HG02588 (cell line): ENCODE data around the gene OR1F1.
"Not testable (repeated sequence)": the region's sequence is repeated elsewhere in the genome, so short reads cannot be mapped to it uniquely, and the experiment has no call there.

Experiments used
- ATAC-seq: cut with Tn5 transposase; IDR thresholded peaks from one replicate; pipeline ENCODE4 v1.9.1; 2021; ENCODE audit warnings: mild to moderate bottlenecking, moderate library complexity; ENCODE audit not compliant: unreplicated experiment

The OR1F1 gene

DNA sequence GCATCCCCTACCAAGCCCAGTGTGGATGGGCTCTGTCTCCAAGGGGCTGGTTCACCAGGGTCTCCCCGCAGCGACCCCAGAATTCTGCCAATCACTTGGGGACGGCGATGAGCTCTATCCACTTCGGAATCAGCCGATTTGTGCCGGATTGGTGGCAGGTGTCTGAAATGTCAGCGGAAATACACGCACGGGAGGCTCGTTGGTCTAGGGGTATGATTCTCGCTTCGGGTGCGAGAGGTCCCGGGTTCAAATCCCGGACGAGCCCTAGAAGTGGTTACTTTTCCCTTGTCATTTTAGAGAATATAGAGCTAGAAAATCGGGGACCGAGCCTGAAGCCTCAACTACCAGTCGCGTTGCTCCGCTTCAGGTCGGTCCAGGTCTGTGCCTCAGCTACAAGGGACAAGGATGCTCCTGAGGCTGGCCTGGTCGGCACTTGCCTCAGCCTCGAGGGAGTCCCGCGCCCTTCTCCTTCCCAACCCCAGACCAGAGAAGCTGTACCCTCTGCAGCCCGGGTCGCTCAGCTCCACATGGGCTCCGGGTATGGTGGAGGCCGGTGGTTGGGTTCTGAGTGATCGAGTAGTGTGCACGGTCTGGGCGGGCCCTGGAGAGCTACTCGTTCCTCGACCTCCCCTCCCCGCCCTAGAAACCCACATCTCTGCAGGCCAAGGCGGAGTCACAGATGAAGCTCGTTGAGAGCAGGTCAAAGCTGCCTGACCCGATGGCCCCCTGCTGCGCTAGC is 16.0 kb upstream of the OR1F1 start:
- ATAC-seq: peak; percentile 25

DNA sequence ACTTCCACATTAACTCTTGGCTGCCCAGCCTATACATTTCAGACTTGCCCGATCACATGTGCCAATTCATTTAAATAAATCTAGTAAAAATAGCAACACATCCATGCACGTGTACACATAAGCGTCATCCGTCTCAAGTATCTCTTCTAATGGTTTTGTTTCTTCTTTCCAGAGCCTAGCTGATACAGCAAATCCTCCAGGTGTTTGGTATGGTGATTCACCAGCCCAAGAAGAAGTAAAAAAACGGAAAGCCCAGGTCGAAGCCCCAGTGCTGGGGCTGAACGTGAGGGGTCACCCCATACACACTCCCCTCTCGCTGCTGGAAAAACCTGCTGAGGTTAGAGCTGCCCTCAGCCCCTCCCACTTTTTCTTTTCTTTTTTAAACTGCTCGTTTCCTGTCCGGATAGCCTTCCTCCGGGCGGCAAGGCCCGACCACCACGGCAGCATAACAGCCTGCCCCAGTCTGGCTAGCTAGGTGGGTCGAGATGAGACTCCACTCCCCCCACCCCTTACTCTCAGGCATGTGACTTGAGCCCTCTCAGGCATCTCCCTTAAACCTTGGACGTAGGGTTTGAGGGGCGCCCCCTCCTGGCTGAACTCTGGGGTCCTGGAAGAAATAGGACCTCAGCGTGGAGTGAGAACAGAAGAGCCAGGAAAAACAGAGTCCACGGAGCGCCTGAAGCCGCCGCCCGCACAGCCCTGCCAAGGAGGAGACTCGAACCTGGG is 13.9 kb upstream of the OR1F1 start:
- no peak for ATAC-seq

DNA sequence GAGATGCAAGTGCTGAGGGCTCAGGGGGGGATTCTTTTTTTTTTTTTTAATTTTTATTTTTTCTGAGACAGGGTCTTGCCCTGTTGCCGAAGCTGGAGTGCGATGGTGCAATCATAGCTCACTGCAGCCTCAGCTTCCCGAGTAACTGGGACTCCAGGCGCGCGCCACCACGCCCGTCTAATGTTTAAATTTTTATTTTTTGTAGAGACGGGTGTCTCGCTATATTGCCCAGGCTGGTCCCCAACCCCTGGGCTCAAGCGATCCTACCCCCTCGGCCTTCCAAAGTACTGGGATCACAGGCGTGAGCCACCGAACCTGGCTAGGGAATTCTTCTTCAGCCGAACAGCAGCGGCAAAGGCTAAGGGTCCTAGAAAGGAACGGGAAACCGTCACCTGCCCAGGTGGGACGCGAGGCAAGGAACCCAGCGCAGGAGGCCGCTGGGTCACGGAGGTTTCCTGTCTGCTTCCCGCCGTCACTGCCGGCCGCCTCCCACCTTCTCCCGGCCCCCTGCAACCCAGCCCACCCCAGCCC is 13.3 kb upstream of the OR1F1 start:
- no peak for ATAC-seq

DNA sequence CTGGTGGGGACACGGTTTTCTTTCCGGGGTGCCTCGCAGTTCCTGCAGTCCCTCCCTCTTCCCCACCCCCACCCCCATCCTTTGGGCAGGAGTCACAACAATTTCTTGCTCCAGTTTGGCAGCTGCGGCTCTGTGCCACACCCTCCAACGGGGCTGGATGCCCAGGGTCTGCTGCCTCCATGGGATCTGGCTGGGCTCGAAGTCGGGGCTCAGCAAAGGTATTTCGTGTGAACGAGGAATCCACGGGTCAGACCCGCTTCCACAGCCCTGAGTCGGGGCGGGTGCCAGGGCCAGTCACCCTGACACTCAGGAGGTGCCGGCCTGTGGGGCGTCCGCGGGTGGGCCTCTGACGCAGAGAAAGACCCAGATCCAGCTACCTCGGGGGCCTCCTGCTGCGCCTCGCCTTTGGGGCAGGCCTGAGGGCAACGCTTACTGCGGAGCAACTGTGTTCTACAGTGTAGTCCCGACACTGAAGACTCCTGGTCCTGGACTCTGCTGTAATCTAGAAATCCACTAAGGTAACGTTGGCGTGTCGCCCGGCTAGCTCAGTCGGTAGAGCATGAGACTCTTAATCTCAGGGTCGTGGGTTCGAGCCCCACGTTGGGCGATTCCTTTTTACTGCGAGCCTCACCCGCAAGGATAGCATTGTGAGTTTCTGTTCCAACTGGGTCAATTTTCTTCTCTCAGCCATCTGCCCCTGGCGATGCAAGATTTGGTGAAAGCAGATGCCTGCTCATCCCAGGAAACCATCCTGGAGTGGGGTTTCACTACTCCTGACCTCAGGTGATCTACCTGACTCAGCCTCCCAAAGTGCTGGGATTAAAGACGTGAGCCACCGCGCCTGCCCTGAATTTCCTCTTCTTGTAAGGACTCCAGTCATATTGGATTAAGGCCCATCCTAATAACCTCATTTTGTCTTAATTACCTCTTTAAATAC is 12.6 kb upstream of the OR1F1 start:
- no peak for ATAC-seq

DNA sequence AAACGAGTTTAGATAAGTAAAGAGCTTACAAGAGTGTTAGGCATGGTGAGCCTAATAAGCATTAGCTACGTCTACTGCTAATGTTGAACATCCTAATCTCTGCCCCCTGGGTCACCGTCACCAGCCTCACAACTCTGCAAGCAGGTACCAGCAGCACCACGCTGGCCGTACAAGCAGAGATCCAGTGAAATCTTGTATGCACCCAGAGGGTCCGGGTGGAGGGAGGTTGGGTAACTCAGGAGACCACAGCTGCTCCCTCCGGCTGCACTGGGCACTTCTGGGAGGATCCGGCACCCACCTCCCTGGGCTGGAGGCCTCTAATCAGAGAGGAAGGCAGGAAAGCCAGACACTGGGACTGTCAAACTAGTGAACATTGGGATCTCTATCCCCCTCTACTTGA is 8.4 kb upstream of the OR1F1 start:
- no peak for ATAC-seq

DNA sequence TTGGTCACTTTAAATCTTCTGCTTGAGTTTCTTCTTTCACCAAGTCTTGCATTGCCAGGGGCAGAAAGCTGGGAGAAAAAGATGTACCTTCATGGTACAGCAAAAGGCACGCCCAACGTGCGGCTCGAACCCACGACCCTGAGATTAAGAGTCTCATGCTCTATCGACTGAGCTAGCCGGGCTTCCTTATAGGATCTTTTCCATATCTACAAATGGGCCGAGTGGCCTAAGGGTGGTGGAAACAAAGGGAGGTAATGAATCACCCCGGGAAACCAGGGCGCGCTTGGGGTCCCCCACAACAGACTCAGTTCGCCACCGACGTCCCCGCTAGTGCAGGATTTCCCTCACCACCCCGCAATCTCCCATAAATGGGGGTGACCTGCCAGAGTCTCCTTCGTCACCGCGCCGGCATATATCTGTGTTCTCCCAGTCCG is 7.5 kb upstream of the OR1F1 start:
- no peak for ATAC-seq

DNA sequence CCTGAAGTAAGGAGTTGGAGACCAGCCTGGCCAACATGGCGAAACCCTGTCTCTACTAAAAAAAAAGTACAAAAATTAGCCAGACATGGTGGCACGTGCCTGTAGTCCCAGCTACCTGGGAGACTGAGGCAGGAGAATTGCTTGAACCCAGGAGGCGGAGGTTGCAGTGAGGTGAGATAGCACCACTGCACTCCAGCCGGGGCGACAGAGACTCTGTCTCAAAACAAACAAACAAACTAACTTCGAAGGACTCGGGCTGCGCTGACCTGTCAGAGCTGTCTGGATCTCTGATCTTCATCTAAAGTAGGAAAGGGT is 5.8 kb upstream of the OR1F1 start:
- ATAC-seq: not testable (repeated sequence)

DNA sequence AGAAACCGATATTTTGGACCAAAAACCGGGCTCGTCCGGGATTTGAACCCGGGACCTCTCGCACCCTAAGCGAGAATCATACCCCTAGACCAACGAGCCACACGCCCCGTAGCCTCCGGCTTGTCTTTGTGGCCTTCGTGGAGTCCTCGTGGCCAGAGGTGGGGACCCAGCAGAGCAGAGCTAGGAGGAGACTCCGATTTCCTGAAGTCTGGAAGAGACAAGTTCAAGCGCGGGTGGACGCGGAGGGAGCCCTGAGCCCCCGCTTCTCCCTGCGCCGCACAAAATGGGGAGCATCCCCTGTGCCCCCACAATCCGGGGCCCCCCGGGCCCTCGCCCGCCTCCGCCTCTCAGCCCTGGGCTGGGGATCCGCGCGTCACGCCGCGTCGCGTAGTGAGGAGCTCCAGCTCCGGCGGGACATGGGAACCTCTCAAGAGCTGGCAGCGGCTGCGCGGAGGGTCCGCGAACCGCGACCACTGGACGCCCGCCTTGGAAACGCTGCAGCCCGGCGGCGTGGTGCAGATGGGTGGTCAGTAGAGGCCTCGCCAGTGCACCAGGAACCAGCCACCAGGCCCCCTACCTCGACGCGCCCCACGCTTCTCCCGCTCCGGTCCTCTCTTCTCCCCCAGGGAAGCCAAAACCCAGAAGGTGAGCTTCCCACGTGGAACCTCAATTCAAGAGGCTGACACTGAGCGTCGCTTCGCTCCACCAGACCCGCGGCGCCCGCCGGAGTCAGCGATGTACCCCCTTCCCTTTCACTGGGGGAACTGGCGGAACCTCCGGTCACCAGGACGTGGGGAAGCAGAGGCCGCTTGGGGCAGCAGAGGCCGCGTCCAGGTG is 5.2 kb upstream of the OR1F1 start:
- no peak for ATAC-seq

DNA sequence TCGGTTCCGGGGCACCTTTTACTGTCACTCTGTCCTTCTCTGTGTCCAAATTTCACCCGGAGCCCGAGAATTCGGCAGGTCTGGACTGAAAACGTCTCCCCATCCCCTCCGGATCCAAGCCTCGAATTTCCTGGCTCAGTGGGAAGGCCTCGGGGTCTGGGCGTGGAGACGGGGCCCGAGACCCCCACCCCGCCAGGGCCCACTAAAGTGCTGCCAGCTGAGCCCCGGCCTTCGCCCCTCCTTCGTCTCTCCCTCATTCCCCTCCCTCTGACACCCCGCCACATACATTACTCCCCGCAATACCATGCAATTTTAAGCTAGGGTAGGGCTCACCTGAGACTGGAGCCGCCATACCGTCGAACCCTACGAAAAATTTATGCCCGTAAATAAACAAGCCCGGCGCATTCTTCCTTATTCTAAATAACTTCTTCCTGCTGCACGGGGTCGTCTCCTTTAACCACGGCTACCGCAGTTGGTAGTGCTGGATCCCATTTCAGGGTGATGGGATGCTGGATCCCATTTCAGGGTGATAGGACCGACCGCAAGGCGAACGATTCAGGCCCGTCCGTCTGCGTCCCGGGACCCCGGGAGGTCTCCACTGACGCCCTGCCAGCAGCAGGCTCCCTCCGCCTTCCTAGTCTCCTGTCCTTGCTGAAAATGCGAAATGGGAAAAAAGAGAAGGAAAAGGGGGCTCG is 4.4 kb upstream of the OR1F1 start:
- no peak for ATAC-seq

DNA sequence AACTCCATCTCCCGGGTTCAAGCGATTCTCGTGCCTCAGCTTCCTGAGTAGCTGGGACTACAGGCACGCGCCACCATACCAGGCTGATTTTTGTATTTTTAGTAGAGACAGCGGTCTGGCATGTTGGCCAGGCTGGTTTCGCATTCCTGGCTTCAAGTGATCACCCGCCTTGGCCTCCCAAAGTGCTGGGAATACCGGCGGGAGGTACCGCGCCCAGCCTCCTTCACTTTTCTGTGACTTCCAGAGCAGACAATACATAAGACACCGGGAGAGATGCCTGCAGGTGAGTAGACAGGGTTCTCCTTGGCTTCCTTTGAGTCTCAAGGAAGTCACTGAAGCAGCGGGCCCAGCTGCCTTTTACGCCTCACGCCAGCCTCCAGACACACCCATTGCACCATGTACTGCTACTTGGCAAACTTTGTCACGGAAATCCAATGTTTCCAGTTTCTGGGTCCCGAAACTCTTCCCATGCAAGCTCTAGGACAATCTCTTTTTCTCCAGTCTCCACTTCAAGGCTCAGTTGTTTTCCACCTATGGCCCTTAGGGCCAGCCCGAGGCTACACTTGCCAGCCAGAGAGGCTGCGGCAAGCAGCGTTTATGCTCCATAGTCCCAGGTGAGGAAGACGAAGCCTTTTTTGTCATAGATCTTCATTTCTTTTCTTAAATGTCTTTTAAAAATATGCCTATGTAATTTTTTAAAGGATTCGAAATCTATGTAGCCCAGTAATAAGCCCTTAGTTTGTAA is 886 bp upstream of the OR1F1 start:
- ATAC-seq: no peak

DNA sequence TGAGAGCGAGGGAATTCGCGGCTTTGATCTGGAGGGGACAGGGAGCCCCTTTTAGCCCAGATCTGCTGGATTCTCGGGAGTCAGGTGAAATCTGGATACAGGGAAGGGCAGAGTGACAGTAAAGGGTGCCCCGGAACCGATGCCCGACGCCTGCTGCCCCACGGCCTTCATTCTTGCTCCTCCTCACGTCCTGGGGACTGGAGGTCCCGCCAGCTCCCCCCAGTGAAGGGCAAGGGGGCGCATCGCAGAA is 596 bp downstream of the OR1F1 start:
- no peak for ATAC-seq

DNA sequence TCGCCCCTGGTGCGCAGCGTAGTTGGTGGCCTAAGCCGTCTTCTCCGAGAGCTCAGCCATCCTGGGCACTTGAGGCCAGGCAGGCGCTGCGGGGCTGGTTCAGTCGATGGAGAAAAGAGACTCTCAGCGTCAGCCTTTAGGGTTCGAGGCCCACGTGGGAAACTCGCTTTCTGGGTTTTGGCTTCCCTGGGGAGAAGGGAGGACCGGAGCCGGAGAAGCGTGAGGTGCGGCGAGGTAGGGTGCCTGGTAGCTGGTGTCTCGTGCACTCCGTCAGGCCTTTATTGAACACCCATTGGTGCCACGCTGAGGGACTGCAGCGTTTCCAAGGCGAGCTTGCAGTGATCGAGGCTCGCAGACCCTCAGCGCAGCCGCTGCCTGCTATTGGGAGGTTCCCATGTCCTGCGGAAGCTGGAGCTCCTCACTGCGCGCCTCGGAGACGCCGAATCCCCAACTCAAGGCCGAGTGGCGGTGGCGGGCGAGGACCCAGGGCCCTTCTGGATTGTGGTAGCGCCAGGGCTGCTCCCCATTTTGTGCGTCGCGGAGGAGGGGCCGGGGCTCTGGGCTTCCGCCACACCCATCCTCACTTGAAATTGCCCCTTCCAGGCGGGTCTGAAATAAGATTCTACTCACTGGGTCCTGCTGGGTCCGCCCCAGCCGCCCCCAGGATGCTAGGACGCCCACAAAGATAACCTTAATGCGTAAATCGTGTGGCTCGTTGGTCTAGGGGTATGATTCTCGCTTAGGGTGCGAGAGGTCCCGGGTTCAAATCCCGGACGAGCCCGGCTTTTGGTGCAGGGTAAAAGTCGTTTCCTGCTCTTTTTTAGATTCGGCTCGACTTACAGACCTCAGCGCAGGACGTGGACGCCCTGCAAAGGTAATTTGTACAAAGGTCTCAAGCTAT is 1.2 kb downstream of the OR1F1 start:
- ATAC-seq: no peak

DNA sequence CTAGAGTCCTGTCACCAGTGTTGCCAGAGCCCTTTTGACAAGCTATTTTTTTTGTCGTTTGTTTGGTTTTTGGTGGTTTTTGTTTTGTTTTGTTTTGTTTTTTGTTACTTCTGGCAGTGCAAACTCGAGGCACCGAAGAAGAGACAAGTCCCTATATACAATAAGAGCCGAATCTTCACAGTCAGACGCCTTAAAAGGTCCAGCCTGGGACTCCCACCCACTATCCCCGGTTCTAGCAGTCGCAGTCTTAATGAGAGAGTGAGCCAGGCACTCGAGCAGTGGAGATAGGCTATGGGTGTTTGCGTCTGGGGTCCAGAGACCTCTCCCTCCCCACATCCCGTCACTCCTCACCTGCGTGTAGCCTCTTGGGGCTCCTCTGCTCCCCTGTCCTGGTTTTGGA is 1.9 kb downstream of the OR1F1 start:
- ATAC-seq: no peak

DNA sequence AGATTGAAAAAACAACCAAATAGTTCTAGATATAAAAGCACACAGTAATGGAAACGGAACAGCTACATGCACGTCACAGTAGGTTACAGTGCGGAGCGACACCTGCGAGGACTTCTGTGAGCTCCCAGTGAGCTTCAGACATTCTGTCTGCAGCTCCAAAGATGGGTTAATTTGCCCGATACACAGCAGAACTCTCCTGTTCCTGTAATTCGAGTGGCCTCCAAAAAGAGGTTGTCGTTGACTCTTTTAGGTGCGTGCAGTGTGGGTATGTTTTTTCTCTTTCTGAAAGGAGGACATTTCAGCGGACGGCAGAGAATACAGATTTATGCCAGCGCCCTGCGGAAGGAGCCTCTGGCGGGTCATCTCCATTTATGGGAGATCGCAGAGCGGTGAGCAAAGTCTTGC is 2.9 kb downstream of the OR1F1 start:
- no peak for ATAC-seq

DNA sequence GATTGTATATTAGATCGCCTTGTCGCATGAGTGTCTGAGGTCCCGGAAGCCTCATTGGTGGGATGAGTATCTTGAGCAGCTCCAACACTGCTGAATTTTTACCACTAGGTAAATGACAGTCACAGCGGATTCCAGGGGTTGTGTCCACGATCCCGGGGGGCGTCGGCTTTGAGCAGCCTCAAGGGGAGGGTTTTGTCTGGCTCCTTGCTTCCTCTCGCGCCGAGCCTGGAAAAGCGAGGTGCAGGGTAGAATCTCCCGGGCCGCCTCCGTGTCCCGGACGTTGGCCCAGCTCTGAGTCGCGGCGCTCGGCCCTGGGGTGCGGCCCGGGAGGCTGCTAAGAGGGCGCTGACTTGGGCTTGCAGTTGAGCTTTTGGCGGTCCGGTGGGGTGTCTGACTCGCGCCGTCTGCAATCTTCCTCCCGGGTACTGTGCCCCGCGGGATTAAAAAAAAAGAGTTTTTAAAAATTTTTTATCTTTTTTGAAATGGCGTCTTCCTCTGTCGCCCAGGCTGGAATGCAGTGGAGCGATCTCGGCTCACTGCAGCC is 4.5 kb downstream of the OR1F1 start:
- no peak for ATAC-seq

DNA sequence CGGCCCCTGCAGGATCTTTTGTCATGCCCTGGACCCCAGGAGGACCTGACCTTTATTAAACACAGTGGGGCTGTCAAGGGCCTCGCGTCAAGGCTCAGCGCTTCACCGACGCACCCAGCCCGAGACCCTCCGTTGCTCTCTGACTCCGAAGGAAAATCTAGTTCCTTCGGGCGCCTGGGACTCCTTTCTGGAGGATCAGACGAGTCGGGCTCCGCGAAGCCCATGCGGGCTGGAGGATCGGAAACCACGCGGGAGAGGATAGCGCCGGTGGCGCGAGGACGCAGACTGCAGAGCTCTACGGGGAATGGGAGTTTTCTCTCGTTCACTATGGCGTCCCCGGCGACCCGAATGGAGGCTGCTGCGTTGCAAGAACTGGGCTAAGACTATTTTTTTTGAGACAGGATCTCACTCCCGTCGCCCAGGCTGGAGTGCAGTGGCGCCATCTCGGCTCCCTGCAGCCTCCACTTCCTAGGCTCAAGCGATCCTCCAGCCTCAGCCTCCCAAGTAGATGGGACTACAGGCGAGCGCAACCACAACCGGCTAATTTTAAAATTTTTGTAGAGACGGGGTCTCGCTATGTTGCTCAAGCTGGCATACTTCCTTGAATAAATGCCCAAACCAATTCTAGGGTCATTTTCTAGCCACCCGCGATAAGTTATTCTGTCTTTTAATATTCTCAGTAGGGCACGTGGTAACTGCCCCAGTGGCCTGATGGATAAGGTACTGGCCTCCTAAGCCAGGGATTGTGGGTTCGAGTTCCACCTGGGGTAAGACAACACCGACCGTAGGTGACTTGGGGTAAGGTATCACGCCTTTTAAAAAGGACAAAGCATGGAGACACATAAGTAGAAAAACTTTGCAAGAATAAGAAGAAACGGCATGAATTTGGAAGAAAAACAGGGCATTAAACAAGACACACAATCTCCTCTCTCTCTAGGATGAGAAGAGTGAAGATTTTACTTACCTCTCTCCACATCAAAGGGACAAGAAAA is 5.5 kb downstream of the OR1F1 start:
- no peak for ATAC-seq

DNA sequence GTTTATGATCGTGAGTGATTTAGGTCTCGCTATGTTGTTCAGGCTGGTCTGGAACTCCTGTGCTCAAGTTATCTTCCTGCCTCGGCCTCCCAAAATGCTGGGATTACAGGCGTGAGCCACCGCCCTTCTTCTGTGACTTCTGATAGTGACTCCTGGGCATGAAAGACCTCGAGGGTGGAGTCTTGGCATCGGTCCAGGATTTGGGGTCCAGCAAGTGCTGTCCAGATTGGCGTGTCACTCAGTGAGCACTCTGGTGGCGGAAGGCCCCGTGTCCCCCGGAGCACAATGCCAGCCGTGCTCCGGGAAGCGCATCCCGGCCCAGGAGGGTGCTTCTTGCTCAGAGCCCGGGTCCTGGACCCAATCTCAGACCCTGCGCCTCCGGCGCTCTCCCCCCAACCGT is 6.8 kb downstream of the OR1F1 start:
- no peak for ATAC-seq
